ENCODE measurements around the gene MEGF9.

The MEGF9 gene

DNA sequence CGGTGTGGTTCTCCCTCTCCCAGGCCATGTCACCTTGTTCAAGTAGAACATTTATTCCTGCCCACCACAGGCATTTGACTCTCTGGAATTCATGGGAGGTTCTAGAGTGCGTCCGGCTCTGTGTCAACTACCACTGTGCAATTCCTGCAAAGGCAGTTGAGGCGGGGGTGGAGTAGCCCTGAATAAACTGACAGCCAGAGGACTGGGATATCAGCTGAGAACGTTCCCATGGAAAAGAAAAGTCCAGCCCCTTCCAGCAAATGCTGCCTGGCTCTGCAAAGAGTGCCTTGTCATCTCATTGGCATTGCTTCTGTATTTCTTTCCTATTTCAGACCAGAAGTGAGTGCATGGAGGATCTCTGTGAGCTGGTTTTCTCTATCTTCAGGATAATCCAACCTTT lies 18.9 kb upstream of the MEGF9 start:
- no peak for DNase-seq (ENCODE audit: low read depth in 2 of 3, low spot score in 1 of 3)

GRCh38 chr9:120730654-120731514 lies 16.6 kb upstream of the MEGF9 start:
- no peak for DNase-seq (ENCODE audit: low read depth in 2 of 3, low spot score in 1 of 3)

DNA sequence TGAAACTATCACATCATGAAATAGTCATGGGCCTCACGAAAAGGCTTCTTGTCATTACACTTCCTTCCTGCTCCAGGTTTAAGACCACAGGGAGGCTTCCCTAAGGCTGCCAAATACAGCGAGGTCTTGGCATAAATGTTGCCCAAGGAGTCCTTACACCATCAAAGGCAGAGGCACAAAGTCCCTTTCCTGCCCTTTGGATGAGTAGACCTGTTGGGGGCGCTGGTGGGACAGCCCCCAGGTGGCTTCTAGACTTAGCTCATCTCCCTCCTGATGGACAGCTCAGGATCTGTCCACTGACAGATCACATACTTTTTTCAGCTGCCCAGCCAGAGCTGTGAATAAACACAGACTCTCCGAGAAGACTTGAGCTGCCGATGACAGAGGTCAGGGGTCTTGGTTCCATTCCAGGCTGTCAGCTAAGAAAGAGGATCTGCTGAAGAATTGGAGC lies 15.5 kb upstream of the MEGF9 start:
- no peak for DNase-seq (ENCODE audit: low read depth in 2 of 3, low spot score in 1 of 3)

DNA sequence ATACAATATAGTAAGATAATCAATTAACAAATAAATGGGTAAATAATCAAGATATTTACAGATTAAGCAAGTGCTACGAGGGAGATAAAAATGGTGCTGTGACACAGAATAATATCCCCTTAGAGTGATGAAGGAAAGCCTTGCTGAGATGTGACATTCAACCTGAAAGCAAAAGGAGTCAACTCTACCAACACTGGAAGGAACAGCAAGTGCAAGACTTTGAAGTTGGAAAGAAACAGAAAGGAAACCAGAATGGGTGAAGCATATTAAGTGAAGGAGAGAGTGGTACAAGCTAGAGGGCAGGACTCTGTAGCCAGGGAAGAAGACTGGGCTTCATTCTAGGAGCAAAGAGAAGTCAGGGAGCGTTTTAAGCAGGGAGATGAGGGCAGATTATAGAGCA lies 12.2 kb upstream of the MEGF9 start:
- DNase-seq (ENCODE audit: low read depth in 2 of 3, low spot score in 1 of 3): no peak

- no peak for DNase-seq (ENCODE audit: low read depth in 2 of 3, low spot score in 1 of 3)
These were observed 11.6 kb upstream of the MEGF9 start for GRCh38 chr9:120725907-120726306.

GRCh38 chr9:120724757-120725400 lies 10.6 kb upstream of the MEGF9 start:
- DNase-seq (ENCODE audit: low read depth in 2 of 3, low spot score in 1 of 3): no peak

DNA sequence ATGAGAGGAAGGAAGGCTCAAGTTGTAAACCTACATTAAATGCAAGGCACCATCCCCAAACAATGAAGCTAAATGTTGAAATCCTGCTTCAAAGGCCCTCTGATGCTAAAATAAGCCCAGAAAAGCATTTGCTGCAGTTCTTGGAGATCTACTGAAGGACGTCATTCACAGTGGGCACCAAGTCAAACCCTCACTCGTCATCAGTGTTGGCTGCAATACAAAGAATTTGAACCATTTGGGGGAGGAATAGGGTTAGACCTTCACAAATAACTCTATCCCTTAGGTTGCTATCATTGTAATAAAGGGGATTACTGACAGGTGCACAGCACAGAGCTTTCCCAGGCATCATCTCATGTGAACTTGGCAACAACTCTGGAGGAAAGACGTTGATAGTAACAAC lies 9.3 kb upstream of the MEGF9 start:
- no peak for DNase-seq (ENCODE audit: low read depth in 2 of 3, low spot score in 1 of 3)

DNA sequence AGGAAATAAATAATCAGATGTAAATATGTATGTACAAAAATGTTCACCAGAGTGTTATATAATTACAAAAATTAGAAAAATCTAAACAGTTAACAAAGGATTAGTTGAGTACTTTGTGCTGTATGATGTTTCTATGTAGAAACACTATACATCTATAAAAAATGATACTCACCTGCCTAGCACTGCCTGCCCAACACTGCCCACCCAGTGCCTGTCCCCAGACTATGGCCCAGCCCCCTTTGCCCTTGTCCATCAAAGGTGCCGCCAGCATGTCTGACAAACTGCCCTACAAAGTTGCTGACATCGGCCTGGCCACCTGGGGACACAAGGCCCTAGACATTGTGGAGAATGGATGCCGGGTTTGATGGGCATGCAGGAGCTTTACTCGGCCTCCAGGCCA lies 6.1 kb upstream of the MEGF9 start:
- no peak for DNase-seq (ENCODE audit: low read depth in 2 of 3, low spot score in 1 of 3)

DNA sequence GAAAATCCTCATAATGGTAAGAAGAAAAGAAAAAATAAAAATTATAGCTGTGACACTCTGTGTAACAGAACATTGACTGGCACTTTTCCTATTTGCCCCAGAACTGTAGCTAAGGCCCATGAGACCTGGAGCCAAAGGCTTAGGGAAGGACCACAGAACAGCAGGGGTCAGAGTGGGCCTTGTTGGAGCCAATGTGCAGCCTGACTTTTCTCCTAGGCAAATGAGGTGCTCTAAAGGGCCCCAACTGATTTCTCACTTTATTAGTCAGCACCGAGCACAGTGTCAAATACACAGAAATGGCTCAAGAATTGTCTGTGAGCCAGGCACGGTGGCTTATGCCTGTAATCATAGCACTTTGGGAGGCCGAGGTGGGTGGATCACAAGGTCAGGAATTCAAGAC lies 4.0 kb upstream of the MEGF9 start:
- DNase-seq (ENCODE audit: low read depth in 2 of 3, low spot score in 1 of 3): no peak

DNA sequence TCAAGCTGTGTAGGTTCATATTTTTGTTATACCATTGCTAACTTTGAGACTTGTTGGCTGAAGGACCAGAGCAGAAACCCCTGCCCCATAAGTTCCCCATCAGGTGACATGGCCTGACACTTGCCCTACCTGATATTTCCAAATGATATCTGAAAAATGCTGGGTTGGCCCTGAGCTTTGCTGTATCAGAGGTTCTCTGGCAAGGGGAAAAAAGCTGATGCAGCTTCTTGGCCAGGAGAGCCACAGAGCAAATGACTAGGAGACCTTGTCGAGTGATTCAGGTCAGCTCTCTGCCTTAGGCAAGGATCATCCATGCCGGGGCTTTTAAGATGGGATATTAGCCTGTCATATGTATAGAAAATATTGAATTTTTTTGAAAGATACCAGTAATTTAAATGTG lies 2.9 kb upstream of the MEGF9 start:
- DNase-seq (ENCODE audit: low read depth in 2 of 3, low spot score in 1 of 3): no peak

- no peak for DNase-seq (ENCODE audit: low read depth in 2 of 3, low spot score in 1 of 3)
These were observed 2.2 kb upstream of the MEGF9 start for GRCh38 chr9:120716483-120716882.

- no peak for DNase-seq (ENCODE audit: low read depth in 2 of 3, low spot score in 1 of 3)
These were observed 1.2 kb upstream of the MEGF9 start for GRCh38 chr9:120715389-120715924.

GRCh38 chr9:120714846-120715388 lies 647 bp upstream of the MEGF9 start:
- no peak for DNase-seq (ENCODE audit: low read depth in 2 of 3, low spot score in 1 of 3)

DNA sequence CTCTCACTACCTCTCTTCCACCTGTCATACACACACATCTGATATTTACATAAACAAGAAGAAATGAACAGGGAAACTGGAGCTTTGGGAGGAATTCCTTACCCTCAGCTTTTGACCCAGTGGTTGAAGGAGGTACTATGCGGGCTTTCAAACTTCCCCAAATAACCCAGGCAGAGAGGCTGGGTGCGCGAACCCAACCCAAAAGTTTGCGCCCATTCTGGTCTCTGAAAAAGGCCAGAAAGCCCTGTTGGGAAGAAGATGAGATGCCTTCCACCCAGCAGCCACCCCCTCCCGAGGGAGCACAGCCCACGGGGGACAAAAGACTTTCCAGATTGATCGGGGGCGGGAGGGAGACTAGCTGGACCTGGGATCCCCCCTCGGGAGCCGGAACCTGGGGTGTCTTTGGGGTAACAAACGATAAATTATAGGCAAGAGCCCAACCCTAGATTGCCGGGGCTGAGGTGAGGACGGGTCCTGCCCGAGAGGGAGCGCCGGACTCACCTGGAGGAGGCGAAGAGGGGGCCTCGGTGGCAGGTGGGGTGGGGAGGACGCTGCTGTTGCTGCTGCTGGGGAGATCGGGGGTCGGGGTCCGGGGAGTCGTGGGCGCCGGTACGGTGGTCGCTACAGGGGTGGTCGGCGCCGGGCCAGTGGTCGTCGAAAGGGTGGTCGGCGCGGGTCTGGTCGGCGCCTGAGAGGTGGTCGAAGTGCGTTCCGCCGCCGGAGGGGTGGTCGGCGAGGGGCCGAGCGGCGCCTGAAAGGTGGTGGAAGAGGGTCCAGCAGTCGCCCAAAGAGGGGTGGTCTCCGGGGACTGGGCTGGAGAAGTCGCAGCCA lies 798 bp downstream of the MEGF9 start:
- DNase-seq (ENCODE audit: low read depth in 2 of 3, low spot score in 1 of 3): no peak

DNA sequence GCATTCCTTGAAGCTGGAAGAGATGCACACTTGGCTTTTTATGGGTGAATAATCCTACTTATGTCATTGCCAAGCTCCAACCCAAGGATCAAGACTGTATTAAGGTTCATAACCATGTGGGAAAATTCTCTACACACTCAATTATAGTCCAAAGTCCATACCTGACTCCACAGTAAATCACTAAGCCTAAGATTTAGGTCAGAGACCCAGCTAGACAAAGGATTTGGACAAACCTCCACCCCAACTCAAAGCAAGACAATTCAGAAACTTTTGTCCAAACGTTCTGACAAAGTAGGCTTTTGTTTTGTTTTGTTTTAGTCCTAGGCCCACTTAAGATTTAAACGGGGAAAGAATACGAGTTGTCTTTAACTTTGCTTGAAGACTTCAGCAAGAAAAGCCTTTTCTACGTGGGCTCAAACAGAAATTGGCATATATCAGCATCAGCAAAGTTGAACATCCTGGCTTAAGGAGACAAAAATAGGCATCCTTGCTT lies 1.7 kb downstream of the MEGF9 start:
- no peak for DNase-seq (ENCODE audit: low read depth in 2 of 3, low spot score in 1 of 3)

GRCh38 chr9:120711841-120712538 lies 2.3 kb downstream of the MEGF9 start:
- no peak for DNase-seq (ENCODE audit: low read depth in 2 of 3, low spot score in 1 of 3)

- no peak for DNase-seq (ENCODE audit: low read depth in 2 of 3, low spot score in 1 of 3)
These were observed 2.9 kb downstream of the MEGF9 start for GRCh38 chr9:120711354-120711753.

GRCh38 chr9:120710110-120710981 lies 3.9 kb downstream of the MEGF9 start:
- DNase-seq (ENCODE audit: low read depth in 2 of 3, low spot score in 1 of 3): no peak

GRCh38 chr9:120708526-120709224 lies 5.6 kb downstream of the MEGF9 start:
- DNase-seq (ENCODE audit: low read depth in 2 of 3, low spot score in 1 of 3): no peak

Measured in stimulated activated CD4-positive, alpha-beta T cell treated with anti-CD3 and anti-CD28 coated beads, Interleukin-12 subunit alpha, Interleukin-12 subunit beta, amount 100 ng/mL, for 48 hours (primary cell).